GM18861 (cell line): ENCODE measurements around the gene PLD1.

Experiments
- ATAC-seq: cut with Tn5 transposase; IDR thresholded peaks from one replicate; pipeline ENCODE4 v1.9.1; 2021; ENCODE audit not compliant: unreplicated experiment

Gene PLD1

GRCh38 chr3:171801738-171802589, 8.3 kb downstream of the PLD1 start:
- peak; percentile 23 for ATAC-seq

- ATAC-seq, result no peak
These were observed 10.8 kb downstream of the PLD1 start for GRCh38 chr3:171799501-171799900.

- no peak for ATAC-seq
These were observed 12.4 kb downstream of the PLD1 start for GRCh38 chr3:171797873-171798272.

- ATAC-seq, result peak; percentile 75
These were observed 13.0 kb downstream of the PLD1 start for GRCh38 chr3:171797265-171797679.

- ATAC-seq, result no peak
These were observed 13.5 kb downstream of the PLD1 start for GRCh38 chr3:171796625-171797264.

GRCh38 chr3:171792531-171792930, 17.8 kb downstream of the PLD1 start:
- ATAC-seq, result no peak

GRCh38 chr3:171791692-171792076, 18.6 kb downstream of the PLD1 start:
- ATAC-seq, result no peak

- ATAC-seq, result no peak
These were observed 19.2 kb downstream of the PLD1 start for GRCh38 chr3:171790898-171791691.

- ATAC-seq, result no peak
These were observed 19.7 kb downstream of the PLD1 start for GRCh38 chr3:171790574-171790897.

GRCh38 chr3:171789759-171790505, 20.4 kb downstream of the PLD1 start:
- no peak for ATAC-seq

GRCh38 chr3:171788546-171789351, 21.5 kb downstream of the PLD1 start:
- no peak for ATAC-seq

GRCh38 chr3:171786997-171787396, 23.3 kb downstream of the PLD1 start:
- no peak for ATAC-seq

GRCh38 chr3:171784937-171785336, 25.3 kb downstream of the PLD1 start:
- ATAC-seq, result no peak

- no peak for ATAC-seq
These were observed 25.9 kb downstream of the PLD1 start for GRCh38 chr3:171784387-171784786.

GRCh38 chr3:171783626-171784025, 26.7 kb downstream of the PLD1 start:
- no peak for ATAC-seq

GRCh38 chr3:171783086-171783485, 27.2 kb downstream of the PLD1 start:
- no peak for ATAC-seq

- ATAC-seq, result no peak
These were observed 27.7 kb downstream of the PLD1 start for GRCh38 chr3:171782617-171783016.

- no peak for ATAC-seq
These were observed 28.6 kb downstream of the PLD1 start for GRCh38 chr3:171781711-171782127.

GRCh38 chr3:171778493-171778892, 31.8 kb downstream of the PLD1 start:
- no peak for ATAC-seq

- ATAC-seq, result no peak
These were observed 32.7 kb downstream of the PLD1 start for GRCh38 chr3:171777596-171777995.
